KMS-11 (cell line): ENCODE measurements around the gene TSPYL4.

Source experiments
- H2AFZ ChIP-seq: fragments of 200-600 bp; sonication (generic); 2 replicates; pipeline ENCODE4 v1.6.1; 2016; ENCODE audit warnings: antibody characterized with exemption, mixed run types, low read depth
- H3K27ac ChIP-seq: fragments of 200-600 bp; sonication (generic); 2 replicates; pipeline ENCODE4 v1.6.1; 2016; ENCODE audit warnings: mild to moderate bottlenecking, mixed run types
- H3K27me3 ChIP-seq: fragments of 200-600 bp; sonication (generic); 2 replicates; pipeline ENCODE4 v1.6.1; 2017; ENCODE audit warnings: mild to moderate bottlenecking, low read depth, mixed run types, moderate library complexity; ENCODE audit not compliant: insufficient read depth
- H3K36me3 ChIP-seq: fragments of 200-600 bp; sonication (generic); 2 replicates; pipeline ENCODE4 v1.6.1; 2017; ENCODE audit warnings: mild to moderate bottlenecking, mixed run types; ENCODE audit not compliant: insufficient read depth
- H3K4me1 ChIP-seq: fragments of 200-600 bp; sonication (generic); 2 replicates; pipeline ENCODE4 v1.6.1; 2016; ENCODE audit warnings: mild to moderate bottlenecking, low read depth, mixed run types; ENCODE audit not compliant: poor library complexity, severe bottlenecking
- H3K4me2 ChIP-seq: fragments of 200-600 bp; sonication (generic); 2 replicates; pipeline ENCODE4 v1.7.0; 2016; ENCODE audit warnings: mild to moderate bottlenecking, mixed run types
- H3K4me3 ChIP-seq: fragments of 200-600 bp; sonication (generic); IDR thresholded peaks from 2 replicates; pipeline ENCODE4 v1.6.1; 2017; ENCODE audit warnings: low read depth, low read length, mixed read lengths; ENCODE audit not compliant: insufficient read depth
- H3K79me2 ChIP-seq: fragments of 200-600 bp; sonication (generic); 2 replicates; pipeline ENCODE4 v1.6.1; 2016; ENCODE audit warnings: low read depth, mixed run types; ENCODE audit not compliant: insufficient read depth
- H3K9ac ChIP-seq: fragments of 200-600 bp; sonication (generic); 2 replicates; pipeline ENCODE4 v1.6.1; 2016; ENCODE audit warnings: mild to moderate bottlenecking, mixed run types
- H4K20me1 ChIP-seq: fragments of 200-600 bp; sonication (generic); 2 replicates; pipeline ENCODE4 v1.6.1; 2016; ENCODE audit warnings: mild to moderate bottlenecking, mixed run types; ENCODE audit not compliant: insufficient read depth
- TF ChIP-seq, protein P1 (sequence below): fragments of 200-600 bp; sonication (generic); conservative IDR thresholded peaks from 2 replicates; pipeline ENCODE4 v1.6.1; 2017; ENCODE audit warnings: low read depth, mild to moderate bottlenecking, antibody characterized with exemption, low read length, moderate library complexity, mixed read lengths

Gene TSPYL4

DNA sequence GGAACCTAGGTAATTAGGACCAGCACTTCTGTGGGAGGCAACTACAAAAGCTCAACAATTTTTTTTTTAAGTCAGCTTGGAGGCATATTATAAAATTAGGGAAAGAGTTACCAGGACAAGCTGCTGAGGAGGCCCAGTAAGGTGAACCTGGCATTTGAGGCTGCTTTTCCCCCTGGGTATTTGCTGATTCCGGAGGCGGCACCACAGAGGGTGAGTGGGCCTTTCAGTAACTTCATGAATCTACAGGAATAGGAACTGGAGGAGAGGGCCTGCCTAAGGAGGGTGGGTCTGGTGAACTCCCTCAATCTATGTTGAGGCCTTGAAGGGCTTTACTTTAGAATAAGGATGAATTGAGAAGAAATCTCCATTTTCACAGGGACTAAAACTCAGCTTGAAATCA is 14.6 kb downstream of the TSPYL4 start:
- H2AFZ ChIP-seq = no peak overlapping the region
- H4K20me1 ChIP-seq = no peaks in the 10 kb centered on the region
- no peaks in the 10 kb centered on the region for H3K79me2 ChIP-seq
- no peaks in the 10 kb centered on the region for H3K36me3 ChIP-seq
- H3K9ac ChIP-seq = no peak overlapping the region
- no peaks in the 10 kb centered on the region for H3K27me3 ChIP-seq
- no peak overlapping the region for H3K4me2 ChIP-seq
- H3K4me3 ChIP-seq = no peak overlapping the region
- no peaks in the 10 kb centered on the region for H3K4me1 ChIP-seq
- TF ChIP-seq, protein P1, sequence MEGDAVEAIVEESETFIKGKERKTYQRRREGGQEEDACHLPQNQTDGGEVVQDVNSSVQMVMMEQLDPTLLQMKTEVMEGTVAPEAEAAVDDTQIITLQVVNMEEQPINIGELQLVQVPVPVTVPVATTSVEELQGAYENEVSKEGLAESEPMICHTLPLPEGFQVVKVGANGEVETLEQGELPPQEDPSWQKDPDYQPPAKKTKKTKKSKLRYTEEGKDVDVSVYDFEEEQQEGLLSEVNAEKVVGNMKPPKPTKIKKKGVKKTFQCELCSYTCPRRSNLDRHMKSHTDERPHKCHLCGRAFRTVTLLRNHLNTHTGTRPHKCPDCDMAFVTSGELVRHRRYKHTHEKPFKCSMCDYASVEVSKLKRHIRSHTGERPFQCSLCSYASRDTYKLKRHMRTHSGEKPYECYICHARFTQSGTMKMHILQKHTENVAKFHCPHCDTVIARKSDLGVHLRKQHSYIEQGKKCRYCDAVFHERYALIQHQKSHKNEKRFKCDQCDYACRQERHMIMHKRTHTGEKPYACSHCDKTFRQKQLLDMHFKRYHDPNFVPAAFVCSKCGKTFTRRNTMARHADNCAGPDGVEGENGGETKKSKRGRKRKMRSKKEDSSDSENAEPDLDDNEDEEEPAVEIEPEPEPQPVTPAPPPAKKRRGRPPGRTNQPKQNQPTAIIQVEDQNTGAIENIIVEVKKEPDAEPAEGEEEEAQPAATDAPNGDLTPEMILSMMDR = no peak
- H3K27ac ChIP-seq = no peak overlapping the region

DNA sequence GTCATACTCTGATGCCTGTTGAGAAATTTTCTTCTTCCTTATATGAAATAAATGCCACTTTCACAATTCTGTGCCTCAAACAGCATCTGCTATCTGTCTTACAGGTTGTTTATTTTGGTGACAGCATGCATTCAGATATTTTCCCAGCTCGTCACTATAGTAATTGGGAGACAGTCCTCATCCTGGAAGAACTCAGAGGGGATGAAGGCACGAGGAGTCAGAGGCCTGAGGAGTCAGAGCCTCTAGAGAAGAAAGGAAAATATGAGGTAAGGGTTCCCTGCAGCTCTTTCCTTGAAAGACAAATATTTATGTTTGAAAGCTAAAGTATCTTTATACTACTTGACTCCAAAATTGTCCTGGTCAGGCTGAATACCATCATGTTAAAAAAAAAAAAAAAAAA is 15.8 kb downstream of the TSPYL4 start:
- TF ChIP-seq, protein P1 = no peak
- H3K36me3 ChIP-seq = no peaks in the 10 kb centered on the region
- no peak overlapping the region for H3K9ac ChIP-seq
- H3K4me1 ChIP-seq = no peaks in the 10 kb centered on the region
- H3K27ac ChIP-seq = no peak overlapping the region
- H3K79me2 ChIP-seq = no peaks in the 10 kb centered on the region
- no peak overlapping the region for H2AFZ ChIP-seq
- no peak overlapping the region for H3K4me2 ChIP-seq
- no peaks in the 10 kb centered on the region for H4K20me1 ChIP-seq
- H3K27me3 ChIP-seq = no peaks in the 10 kb centered on the region
- no peak overlapping the region for H3K4me3 ChIP-seq

DNA sequence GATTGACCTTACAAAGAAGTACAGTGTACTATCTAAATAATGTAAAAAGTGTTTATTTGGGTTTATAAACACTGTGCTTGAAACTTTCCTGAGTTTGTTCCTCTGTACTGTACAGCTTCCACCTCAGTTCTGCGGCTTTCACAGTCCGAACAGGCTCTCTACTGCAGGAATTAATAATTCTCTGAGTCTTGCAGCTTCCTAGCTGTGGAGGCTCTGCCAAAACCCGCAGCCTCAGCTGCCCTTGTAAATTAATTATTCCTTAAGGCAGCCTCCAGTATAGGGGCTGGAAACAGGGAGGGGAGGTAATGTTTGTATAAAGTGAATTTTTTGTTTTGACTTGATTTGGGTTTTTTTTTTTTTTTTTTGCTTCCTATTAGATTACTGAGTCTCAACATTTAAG is 19.2 kb downstream of the TSPYL4 start:
- Histone ChIP-seq H3K36me3 (no peaks in the 10 kb centered on the region), H3K4me3 (no peak overlapping the region), H4K20me1 (no peaks in the 10 kb centered on the region), H3K9ac (no peak overlapping the region), H3K4me1 (no peaks in the 10 kb centered on the region), H3K27me3 (no peaks in the 10 kb centered on the region), H3K27ac (no peak overlapping the region), H3K4me2 (no peak overlapping the region), H3K79me2 (no peaks in the 10 kb centered on the region), H2AFZ (no peak overlapping the region)
- TF ChIP-seq, protein P1 = no peak

DNA sequence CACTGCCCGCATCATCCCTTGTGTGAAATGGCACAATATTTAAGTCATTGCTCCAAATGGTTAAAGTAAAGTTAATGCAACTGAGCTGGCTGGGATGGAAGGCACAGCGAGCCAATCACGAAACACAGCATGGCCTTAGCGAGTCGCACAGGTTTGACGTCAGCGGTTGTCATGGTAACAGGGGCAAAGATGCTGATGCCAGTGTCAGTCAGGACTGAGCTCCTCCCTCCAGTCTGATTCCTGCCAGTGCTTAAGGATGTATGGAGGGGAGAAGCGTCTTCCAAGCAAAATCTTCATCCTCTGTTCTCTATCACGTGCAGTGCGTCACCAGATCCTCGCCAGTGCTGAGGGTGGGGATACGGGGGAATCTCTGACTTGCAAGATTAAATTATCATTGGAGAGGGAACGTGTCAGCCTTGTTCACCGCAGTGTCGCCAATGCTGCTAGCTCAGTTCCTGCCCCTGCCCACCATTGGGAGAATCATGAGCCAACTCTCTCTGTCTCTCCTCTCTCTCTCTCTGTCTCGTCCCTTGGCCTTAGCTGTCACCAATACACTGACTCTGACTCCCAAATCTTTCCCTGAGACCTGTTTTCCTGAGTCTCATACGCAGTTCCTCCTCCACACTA is 24.5 kb downstream of the TSPYL4 start:
- H3K4me3 ChIP-seq = no peak overlapping the region
- H3K27ac ChIP-seq = no peak overlapping the region
- TF ChIP-seq, protein P1 = no peak
- H3K79me2 ChIP-seq = no peaks in the 10 kb centered on the region
- no peak overlapping the region for H3K9ac ChIP-seq
- H3K36me3 ChIP-seq = no peaks in the 10 kb centered on the region
- H3K27me3 ChIP-seq = no peaks in the 10 kb centered on the region
- H3K4me2 ChIP-seq = no peak overlapping the region
- no peaks in the 10 kb centered on the region for H4K20me1 ChIP-seq
- H3K4me1 ChIP-seq = no peaks in the 10 kb centered on the region
- no peak overlapping the region for H2AFZ ChIP-seq
